ENCODE data around the gene PLP2.
"Not testable (repeated sequence)": the region's sequence is repeated elsewhere in the genome, so short reads cannot be mapped to it uniquely, and the experiment has no call there.

The PLP2 gene, protein sequence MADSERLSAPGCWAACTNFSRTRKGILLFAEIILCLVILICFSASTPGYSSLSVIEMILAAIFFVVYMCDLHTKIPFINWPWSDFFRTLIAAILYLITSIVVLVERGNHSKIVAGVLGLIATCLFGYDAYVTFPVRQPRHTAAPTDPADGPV

DNA sequence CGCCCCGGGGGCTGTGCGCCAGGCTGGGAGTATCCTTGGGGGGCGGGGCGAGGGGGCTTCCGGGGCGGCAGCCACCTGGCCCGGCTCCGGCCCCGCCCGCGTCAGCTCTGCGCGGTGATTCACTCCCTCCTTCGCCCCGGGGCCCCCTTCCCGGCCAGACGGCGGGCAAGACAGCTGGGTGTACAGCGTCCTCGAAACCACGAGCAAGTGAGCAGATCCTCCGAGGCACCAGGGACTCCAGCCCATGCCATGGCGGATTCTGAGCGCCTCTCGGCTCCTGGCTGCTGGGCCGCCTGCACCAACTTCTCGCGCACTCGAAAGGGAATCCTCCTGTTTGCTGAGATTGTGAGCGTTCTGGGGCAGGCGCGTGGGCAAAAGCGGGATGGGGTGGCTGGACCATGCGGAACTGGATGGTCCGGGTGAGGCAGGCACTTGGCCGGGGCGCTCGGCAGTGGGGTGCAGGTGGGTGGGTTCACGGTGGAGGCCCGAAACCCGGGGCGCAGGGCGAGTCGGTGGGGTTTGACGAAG is at the start of gene PLP2:
PLP2 (plus strand) TSS at position 147 of the 528 bp plus-strand sequence; CDS start at position 250, 103 bp downstream.
- TF ChIP-seq, protein P1, sequence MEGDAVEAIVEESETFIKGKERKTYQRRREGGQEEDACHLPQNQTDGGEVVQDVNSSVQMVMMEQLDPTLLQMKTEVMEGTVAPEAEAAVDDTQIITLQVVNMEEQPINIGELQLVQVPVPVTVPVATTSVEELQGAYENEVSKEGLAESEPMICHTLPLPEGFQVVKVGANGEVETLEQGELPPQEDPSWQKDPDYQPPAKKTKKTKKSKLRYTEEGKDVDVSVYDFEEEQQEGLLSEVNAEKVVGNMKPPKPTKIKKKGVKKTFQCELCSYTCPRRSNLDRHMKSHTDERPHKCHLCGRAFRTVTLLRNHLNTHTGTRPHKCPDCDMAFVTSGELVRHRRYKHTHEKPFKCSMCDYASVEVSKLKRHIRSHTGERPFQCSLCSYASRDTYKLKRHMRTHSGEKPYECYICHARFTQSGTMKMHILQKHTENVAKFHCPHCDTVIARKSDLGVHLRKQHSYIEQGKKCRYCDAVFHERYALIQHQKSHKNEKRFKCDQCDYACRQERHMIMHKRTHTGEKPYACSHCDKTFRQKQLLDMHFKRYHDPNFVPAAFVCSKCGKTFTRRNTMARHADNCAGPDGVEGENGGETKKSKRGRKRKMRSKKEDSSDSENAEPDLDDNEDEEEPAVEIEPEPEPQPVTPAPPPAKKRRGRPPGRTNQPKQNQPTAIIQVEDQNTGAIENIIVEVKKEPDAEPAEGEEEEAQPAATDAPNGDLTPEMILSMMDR (IDR thresholded peaks at IDR 0.05; ENCODE audit: low read depth, low read length): no peak

DNA sequence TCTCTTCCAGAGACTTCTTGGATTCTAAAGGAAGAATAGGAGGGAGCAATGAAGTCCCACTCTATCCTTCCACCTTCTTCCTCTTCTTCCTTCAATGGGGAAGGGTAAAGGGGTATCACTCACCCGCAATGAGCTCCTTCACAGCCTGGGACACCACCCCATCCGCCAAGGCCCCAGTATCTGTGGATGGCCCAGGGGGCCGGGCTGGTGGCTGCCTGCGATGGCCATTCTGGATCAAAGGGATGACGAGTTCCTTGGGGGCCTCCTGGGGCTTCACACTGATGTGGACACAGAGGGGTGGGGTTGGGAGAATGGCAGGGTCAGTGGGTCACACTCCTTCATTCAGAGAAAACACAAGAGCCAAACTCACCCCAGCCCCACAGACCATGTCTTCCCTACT is 49.2 kb upstream of the PLP2 start:
- no peak for DNase-seq (ENCODE audit: extremely low read depth, low read depth)
- TF ChIP-seq, protein P1 (IDR thresholded peaks at IDR 0.05; ENCODE audit: low read depth, low read length): no peak

More for the DNA sequence above, at the start of gene PLP2:
- no peak for DNase-seq (ENCODE audit: extremely low read depth, low read depth)

DNA sequence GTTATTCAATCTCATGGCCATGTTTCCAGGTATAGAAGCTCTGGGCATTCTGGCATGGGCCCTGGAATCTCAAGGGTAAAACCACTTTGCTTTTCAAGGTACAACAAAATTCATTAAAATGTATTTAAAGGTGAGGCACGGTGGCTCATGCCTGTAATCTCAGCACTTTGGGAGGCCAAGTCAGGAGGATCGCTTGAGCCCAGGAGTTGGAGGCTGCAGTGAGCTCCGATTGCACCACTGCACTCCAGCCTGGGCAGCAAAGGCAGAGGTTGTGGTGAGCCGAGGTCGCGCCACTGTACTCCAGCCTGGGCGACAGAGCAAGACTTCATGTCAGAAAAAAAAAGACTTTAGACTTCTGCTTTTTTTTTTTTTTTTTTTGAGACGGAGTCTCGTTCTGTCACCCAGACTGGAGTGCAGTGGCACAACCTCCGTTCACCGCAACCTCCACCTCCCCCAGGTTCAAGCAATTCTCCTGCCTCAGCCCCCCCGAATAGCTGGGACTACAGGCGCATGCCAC is 43.9 kb upstream of the PLP2 start:
- not testable (repeated sequence) for DNase-seq (ENCODE audit: extremely low read depth, low read depth)

DNA sequence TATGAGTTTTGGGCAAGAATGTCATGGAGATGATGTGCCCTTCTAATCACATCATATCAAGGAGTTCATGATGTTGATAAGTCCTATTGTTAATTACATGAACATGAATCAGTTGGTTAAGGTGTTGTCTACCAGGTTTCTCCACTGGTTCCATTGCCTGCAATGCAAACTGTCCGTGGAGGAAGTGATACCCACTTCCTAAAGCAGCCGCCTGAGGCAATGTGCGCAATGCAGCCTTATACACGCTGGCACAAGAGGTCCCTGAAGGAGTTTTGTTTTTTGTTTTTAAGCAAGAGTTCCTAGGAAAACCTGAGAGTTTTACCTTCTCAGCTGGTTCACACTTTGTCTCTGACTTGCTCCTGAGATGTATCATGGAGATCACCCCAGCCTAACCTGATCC is 42.3 kb upstream of the PLP2 start:
- TF ChIP-seq, protein P1 (IDR thresholded peaks at IDR 0.05; ENCODE audit: low read depth, low read length): no peak
- DNase-seq (ENCODE audit: extremely low read depth, low read depth): no peak

DNA sequence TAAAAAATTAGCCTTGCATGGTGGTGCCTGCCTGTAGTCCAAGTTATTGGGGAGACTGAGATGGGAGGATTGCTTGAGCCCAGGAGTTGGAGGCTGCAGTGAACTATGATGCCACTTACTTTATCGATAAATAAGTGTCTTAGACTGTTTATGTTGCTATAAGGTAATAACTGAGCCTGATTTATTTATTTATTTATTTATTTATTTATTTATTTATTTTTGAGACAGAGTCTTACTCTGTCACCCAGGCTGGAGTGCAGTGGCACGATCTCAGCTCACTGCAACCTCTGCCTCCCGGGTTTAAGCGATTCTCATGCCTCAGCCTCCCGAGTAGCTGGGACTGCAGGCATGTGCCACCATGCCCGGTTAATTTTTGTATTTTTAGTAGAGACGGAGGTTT is 39.4 kb upstream of the PLP2 start:
- not testable (repeated sequence) for DNase-seq (ENCODE audit: extremely low read depth, low read depth)

DNA sequence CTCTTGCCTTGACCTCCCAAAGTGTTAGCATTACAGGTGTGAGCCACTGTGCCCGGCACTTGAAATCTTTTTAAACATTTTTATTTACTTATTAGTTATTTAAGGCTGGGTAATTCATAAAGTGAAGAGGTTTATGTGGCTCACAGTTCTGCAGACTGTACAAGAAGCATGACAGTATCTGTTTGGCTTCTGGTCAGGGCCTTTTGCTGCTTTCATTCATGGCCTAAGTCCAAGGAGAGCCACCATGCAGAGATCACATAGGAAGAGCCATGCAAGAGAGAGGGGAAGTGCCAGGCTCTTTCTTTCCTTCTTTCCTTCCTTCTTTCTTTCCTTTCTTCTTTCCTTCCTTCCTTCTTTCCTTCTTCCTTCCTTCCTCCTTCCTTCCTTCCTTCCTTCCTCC is 37.9 kb upstream of the PLP2 start:
- DNase-seq (ENCODE audit: extremely low read depth, low read depth): no peak
- TF ChIP-seq, protein P1 (IDR thresholded peaks at IDR 0.05; ENCODE audit: low read depth, low read length): no peak

DNA sequence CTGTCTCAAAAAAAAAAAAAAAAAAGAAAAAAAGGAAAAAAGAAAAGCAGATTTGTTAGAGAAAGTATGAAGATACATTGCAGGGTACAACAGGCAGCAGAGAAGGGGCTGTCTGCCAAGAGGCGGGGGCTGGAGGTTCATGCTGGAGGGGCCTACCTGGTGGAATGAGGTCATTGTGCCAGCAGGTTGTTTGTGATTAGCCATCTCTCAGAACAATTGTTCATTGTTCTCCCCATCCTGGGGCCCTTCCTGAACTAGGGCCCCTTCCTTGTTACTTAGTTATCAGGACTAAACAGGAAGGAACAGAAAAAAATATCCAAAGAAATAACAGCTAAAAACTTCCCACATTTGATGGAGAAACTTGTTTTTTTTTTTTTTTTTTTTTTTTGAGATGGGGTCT is 34.2 kb upstream of the PLP2 start:
- TF ChIP-seq, protein P1 (IDR thresholded peaks at IDR 0.05; ENCODE audit: low read depth, low read length): no peak
- DNase-seq (ENCODE audit: extremely low read depth, low read depth): no peak

DNA sequence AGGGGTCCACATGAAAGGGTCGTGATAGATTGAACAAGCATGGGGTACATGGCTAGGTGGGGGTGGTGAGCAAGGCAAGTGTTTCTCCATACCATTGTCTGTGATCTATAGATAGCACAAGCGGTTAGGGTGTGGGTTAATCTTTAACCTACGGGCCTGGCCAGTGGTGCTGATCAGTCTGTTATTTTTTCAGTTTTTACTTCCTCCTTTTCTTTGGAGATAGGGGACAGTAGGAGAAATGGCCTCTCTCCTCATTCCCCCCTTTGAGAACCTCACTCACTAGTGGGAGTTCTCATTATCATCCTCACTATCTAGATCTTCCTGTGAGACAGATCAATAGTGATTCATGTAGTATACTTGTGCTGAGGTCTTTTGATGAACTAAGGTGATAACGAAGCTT is 32.0 kb upstream of the PLP2 start:
- TF ChIP-seq, protein P1 (IDR thresholded peaks at IDR 0.05; ENCODE audit: low read depth, low read length): no peak
- no peak for DNase-seq (ENCODE audit: extremely low read depth, low read depth)
